GM12878 (cell line): ENCODE results near the gene IL6R. TPM values are rescaled to one million over a fixed set of nuclear protein-coding genes. Genes with fewer than 3 reads are reported as not detected.

ENCODE experiments used
- ATAC-seq: fragments of 200-7000 bp; cut with Tn5 transposase; 3 replicates; pipeline ENCODE4 v1.9.1; 2020; ENCODE audit warnings: mild to moderate bottlenecking, moderate library complexity
- BruUV-seq: library from RNA; stranded (reverse); fragments of 400-500 nt; replicated peaks from 2 replicates; lab custom pipeline; 2021; lab: Mats Ljungman, UMichigan
- CTCF ChIA-PET: fragments of 300-600 bp; sonication (Branson Sonifier 250); formaldehyde crosslinking; extraction: SDS; loops from one replicate; lab custom pipeline; 2021; ENCODE audit warnings: inconsistent platforms; lab: Yijun Ruan, JAX
- POLR2A ChIA-PET: fragments of 350-600 bp; formaldehyde crosslinking; extraction: SDS; loops from one replicate; lab custom pipeline; 2021; ENCODE audit warnings: inconsistent platforms; lab: Charles Lee
- RAD21 ChIA-PET: fragments of 300-600 bp; sonication (Branson Sonifier 250); formaldehyde crosslinking; loops from one replicate; lab custom pipeline; 2023; ENCODE audit warnings: antibody characterized with exemption; ENCODE audit not compliant: unreplicated experiment; lab: Charles Lee
- SMC1A ChIA-PET: fragments of 300-600 bp; sonication (Branson Sonifier 250); formaldehyde crosslinking; loops from one replicate; lab custom pipeline; 2023; ENCODE audit not compliant: unreplicated experiment, uncharacterized antibody; lab: Charles Lee
- DNase-seq: peaks from one replicate; pipeline ENCODE4 v3.0.0-alpha.2; 2011; ENCODE audit warnings: low read depth, low spot score
- FAIRE-seq: peaks from 3 replicates; lab custom pipeline; 2011; peaks lifted over from hg19 to GRCh38; lab: Jason Lieb, UNC
- H2AFZ ChIP-seq: 2 replicates; pipeline ENCODE4 v1.6.0; 2011; ENCODE audit warnings: low read depth, low read length, control low read depth; ENCODE audit not compliant: control insufficient read depth
- H3K27ac ChIP-seq: 2 replicates; pipeline ENCODE4 v1.5.1; 2011; ENCODE audit warnings: control low read depth; ENCODE audit not compliant: control insufficient read depth, insufficient read depth
- H3K27me3 ChIP-seq, 2 experiments: replicated peaks in 1 of 2; 2 replicates each; pipeline versions ENCODE4 v1.6.0 to v1.6.1; 2011; ENCODE audit warnings: low read length in 1 of 2; ENCODE audit not compliant: control insufficient read depth in 2 of 2, insufficient read depth in 2 of 2
- H3K36me3 ChIP-seq, 2 experiments: 2 replicates each; pipeline ENCODE4 v1.5.1; 2011; ENCODE audit warnings: low read length in 1 of 2; ENCODE audit not compliant: control insufficient read depth in 2 of 2, insufficient read depth in 2 of 2
- H3K4me1 ChIP-seq: 2 replicates; pipeline ENCODE4 v1.6.1; 2011; ENCODE audit warnings: mild to moderate bottlenecking, low read length, moderate library complexity, mixed read lengths; ENCODE audit not compliant: control insufficient read depth, insufficient read depth
- H3K4me2 ChIP-seq: 2 replicates; pipeline ENCODE4 v1.6.0; 2011; ENCODE audit warnings: control low read depth; ENCODE audit not compliant: control insufficient read depth, insufficient read depth
- H3K4me3 ChIP-seq: fragments of 200-600 bp; sonication (generic); 2 replicates; pipeline ENCODE4 v1.5.1; 2016
- H3K79me2 ChIP-seq: 2 replicates; pipeline ENCODE4 v1.6.0; 2011; ENCODE audit warnings: low read length; ENCODE audit not compliant: control insufficient read depth, insufficient read depth
- H3K9ac ChIP-seq: 2 replicates; pipeline ENCODE4 v1.8.0; 2011; ENCODE audit warnings: low read length, control low read depth, mixed read lengths; ENCODE audit not compliant: control insufficient read depth, insufficient read depth
- H3K9me3 ChIP-seq: replicated peaks from 3 replicates; pipeline ENCODE4 v1.5.1; 2011; ENCODE audit warnings: mild to moderate bottlenecking, low read length; ENCODE audit not compliant: control insufficient read depth, insufficient read depth
- H4K20me1 ChIP-seq: 2 replicates; pipeline ENCODE4 v1.6.0; 2011; ENCODE audit not compliant: control insufficient read depth, insufficient read depth
- CEBPB ChIP-seq, 2 experiments: fragments of 150-350 bp in 1 of 2; IDR thresholded peaks; 2 replicates each; pipeline ENCODE4 v1.6.1; 2012 to 2014; ENCODE audit warnings: low read depth in 2 of 2, low read length in 2 of 2, borderline replicate concordance in 1 of 2, inconsistent platforms in 1 of 2
- EED ChIP-seq: sonication (generic); IDR thresholded peaks from 2 replicates; pipeline ENCODE4 v1.6.1; 2016; ENCODE audit warnings: antibody characterized with exemption, low read depth
- FOXM1 ChIP-seq: IDR thresholded peaks from 2 replicates; pipeline ENCODE4 v1.6.1; 2012; ENCODE audit warnings: low read depth, mild to moderate bottlenecking, inconsistent platforms, low read length, moderate library complexity
- HCFC1 ChIP-seq: fragments of 150-350 bp; IDR thresholded peaks from 2 replicates; pipeline ENCODE4 v1.6.1; 2014; ENCODE audit warnings: low read length
- IRF5 ChIP-seq: fragments of 450-650 bp; IDR thresholded peaks from 2 replicates; pipeline ENCODE4 v1.6.1; 2017; ENCODE audit warnings: borderline replicate concordance
- MEF2B ChIP-seq: fragments of 450-650 bp; IDR thresholded peaks from 2 replicates; pipeline ENCODE4 v1.6.1; 2018; ENCODE audit warnings: mild to moderate bottlenecking, moderate library complexity; ENCODE audit not compliant: partially characterized antibody, poor library complexity, severe bottlenecking
- MLLT1 ChIP-seq: fragments of 450-650 bp; IDR thresholded peaks from 2 replicates; pipeline ENCODE4 v1.6.1; 2016; ENCODE audit warnings: mild to moderate bottlenecking
- NKRF ChIP-seq: fragments of 450-650 bp; conservative IDR thresholded peaks from 2 replicates; pipeline ENCODE4 v1.6.1; 2017; ENCODE audit warnings: mild to moderate bottlenecking, moderate library complexity
- SP1 ChIP-seq: IDR thresholded peaks from one replicate; pipeline ENCODE4 v1.6.1; 2011; ENCODE audit warnings: low read depth, low read length
- SUZ12 ChIP-seq: fragments of 200-600 bp; sonication (generic); IDR thresholded peaks from one replicate; pipeline ENCODE4 v1.6.1; 2018; ENCODE audit warnings: antibody characterized with exemption, mild to moderate bottlenecking; ENCODE audit not compliant: unreplicated experiment
- TBL1XR1 ChIP-seq: IDR thresholded peaks from 2 replicates; pipeline ENCODE4 v1.6.1; 2012; ENCODE audit warnings: low read depth, low read length, improper control_type of control experiment
- ZNF207 ChIP-seq: fragments of 450-650 bp; IDR thresholded peaks from 2 replicates; pipeline ENCODE4 v1.6.1; 2014; ENCODE audit warnings: antibody characterized with exemption, mild to moderate bottlenecking, borderline replicate concordance
- ZNF384 ChIP-seq: IDR thresholded peaks from 2 replicates; pipeline ENCODE4 v1.6.1; 2012; ENCODE audit warnings: low read depth, mild to moderate bottlenecking, low read length, improper control_type of control experiment, borderline replicate concordance
- ZNF687 ChIP-seq: fragments of 450-650 bp; IDR thresholded peaks from 2 replicates; pipeline ENCODE4 v1.6.1; 2017; ENCODE audit warnings: mild to moderate bottlenecking, moderate library complexity
- WGBS: methylation state at CpG from one replicate; pipeline ENCODE4 v1.1.6; 2016; ENCODE audit warnings: low lambda C conversion rate; ENCODE audit not compliant: insufficient replicate concordance, insufficient coverage; ENCODE audit errors: missing lambda C conversion rate; 5-methylcytosine and 5-hydroxymethylcytosine counted together
- in situ Hi-C: fragments of 300-500 bp; cut with MboI; formaldehyde crosslinking; loops from 9 replicates; pipeline ENCODE4 v1.14.3; 2018; ENCODE audit warnings: mixed read lengths
- intact Hi-C: fragments of 100-400 bp; cut with micrococcal nuclease; formaldehyde crosslinking; loops from one replicate; pipeline ENCODE4 v1.14.2; 2022; ENCODE audit not compliant: unreplicated experiment
- polyA plus RNA-seq, 11 experiments: library from polyadenylated mRNA; depleted of rRNA in 4 of 11; unstranded in 6 of 11; stranded (reverse) in 5 of 11; fragments of >200 nt; fragmentation: Nextera tagmentation in 4 of 11; fragmentation: Illumina TruSeq in 1 of 11; extraction: Ambion mirVana in 4 of 11; extraction: Trizol in 1 of 11; gene quantifications; 1 replicate in 1 of 11; 2 replicates in 10 of 11; pipeline versions ENCODE4 v1.2.1 to v1.2.3, GENCODE V29; 2011 to 2016; ENCODE audit warnings: inconsistent platforms in 2 of 11, missing spikeins in 2 of 11, low read depth in 1 of 11
- total RNA-seq, 4 experiments: library from RNA; depleted of rRNA in 3 of 4; stranded (reverse); fragments of >200 nt in 3 of 4; fragmentation: Illumina TruSeq in 1 of 4; extraction: Trizol in 1 of 4; gene quantifications; 2 replicates each; pipeline versions ENCODE4 v1.2.1 to v1.2.3, GENCODE V29; 2013 to 2021

The IL6R gene
- total and polyA plus RNA-seq, 10 of the 15 experiments (the other 5 are each of a cell fraction or from before 2014, with no cell fraction given) = 1.9 to 43.4 (median 17.5) TPM

- Histone ChIP-seq H3K27ac (no peak overlapping the region), H3K4me3 (no peak overlapping the region), H3K4me1 (no peaks in the 10 kb centered on the region; the same call in 1 of the 2 replicates), H3K27me3 (peaks cover 1 to 3% of the 10 kb centered on the region in 2 experiments; a peak in 1 of 4 replicates), H3K4me2 (no peak overlapping the region)
- ATAC-seq = no peak
- ChIA-PET SMC1A (interaction anchor here (0.6 to 8.2 kb wide), 3 partner anchors 7 to 75 kb away, joined by 3 to 97 read pairs (median 4); no protein-coding TSS in a partner anchor), POLR2A (interaction anchor here (0.5 to 1.0 kb wide), 2 partner anchors 9 to 14 kb away, joined by 3 to 4 read pairs; no protein-coding TSS in a partner anchor), CTCF (interaction anchor here (0.6 to 11.6 kb wide), 3 partner anchors 62 to 624 kb away, joined by 3 to 302 read pairs (median 4); no protein-coding TSS in a partner anchor)
- TF ChIP-seq ZNF207 (no peak), CEBPB (IDR thresholded peaks at IDR 0.05; ENCODE audit: borderline replicate concordance in 1 of 2, low read depth in 2 of 2, low read length in 2 of 2) (no peak), MEF2B (no peak), ZNF687 (no peak), FOXM1 (no peak), SP1 (no peak), SUZ12 (no peak), IRF5 (no peak), TBL1XR1 (no peak), MLLT1 (no peak), EED (no peak), NKRF (no peak), HCFC1 (no peak), ZNF384 (no peak)
- TF ChIP-seq, all 136 proteins: peak for 0
- no peak overlapping the region for H2AFZ ChIP-seq
- WGBS = 62% methylated on average over 7 of the region's 7 CpGs
- intact Hi-C loops = loop anchor here (10.0 kb wide), 1 partner anchor 599 kb away; no protein-coding TSS in a partner anchor
- BruUV-seq = no TSS peak
- H3K79me2 ChIP-seq = no peaks in the 10 kb centered on the region
- H4K20me1 ChIP-seq = no peaks in the 10 kb centered on the region
- no peaks in the 10 kb centered on the region for H3K36me3 ChIP-seq
- in situ Hi-C loops = loop anchor here (5.0 kb wide), 1 partner anchor 66 kb away; no protein-coding TSS in a partner anchor
- no peaks in the 10 kb centered on the region for H3K9me3 ChIP-seq
- H3K9ac ChIP-seq = no peak overlapping the region
- RAD21 ChIA-PET = interaction anchor here (0.5 to 10.5 kb wide), 2 partner anchors 24 to 62 kb away, joined by 3 to 189 read pairs; no protein-coding TSS in a partner anchor
- FAIRE-seq = no peak
- no peak for DNase-seq
Observed at GRCh38 chr1:154485910-154486496, 80.9 kb downstream of the IL6R start.
